IPS-18a (cell line): ENCODE results near the gene TEDC1.

Source experiments
- H3K27ac ChIP-seq: one replicate; pipeline ENCODE4 v1.5.1; 2013; ENCODE audit warnings: low read length
- H3K27me3 ChIP-seq: one replicate; pipeline ENCODE4 v1.6.1; 2013; ENCODE audit warnings: mild to moderate bottlenecking, low read length; ENCODE audit not compliant: control insufficient read depth, insufficient read depth
- H3K36me3 ChIP-seq: one replicate; pipeline ENCODE4 v1.6.1; 2013; ENCODE audit warnings: low read depth, low read length; ENCODE audit not compliant: control insufficient read depth
- H3K4me1 ChIP-seq: one replicate; pipeline ENCODE4 v1.6.1; 2013; ENCODE audit warnings: low read depth, low read length; ENCODE audit not compliant: control insufficient read depth
- H3K4me3 ChIP-seq: one replicate; pipeline ENCODE4 v1.5.1; 2013; ENCODE audit warnings: low read length
- H3K9ac ChIP-seq: one replicate; pipeline ENCODE4 v1.6.1; 2013; ENCODE audit warnings: mild to moderate bottlenecking, low read length, moderate library complexity
- H3K9me3 ChIP-seq: one replicate; pipeline ENCODE4 v1.6.1; 2013; ENCODE audit warnings: low read depth, low read length; ENCODE audit not compliant: control insufficient read depth

The TEDC1 gene

DNA sequence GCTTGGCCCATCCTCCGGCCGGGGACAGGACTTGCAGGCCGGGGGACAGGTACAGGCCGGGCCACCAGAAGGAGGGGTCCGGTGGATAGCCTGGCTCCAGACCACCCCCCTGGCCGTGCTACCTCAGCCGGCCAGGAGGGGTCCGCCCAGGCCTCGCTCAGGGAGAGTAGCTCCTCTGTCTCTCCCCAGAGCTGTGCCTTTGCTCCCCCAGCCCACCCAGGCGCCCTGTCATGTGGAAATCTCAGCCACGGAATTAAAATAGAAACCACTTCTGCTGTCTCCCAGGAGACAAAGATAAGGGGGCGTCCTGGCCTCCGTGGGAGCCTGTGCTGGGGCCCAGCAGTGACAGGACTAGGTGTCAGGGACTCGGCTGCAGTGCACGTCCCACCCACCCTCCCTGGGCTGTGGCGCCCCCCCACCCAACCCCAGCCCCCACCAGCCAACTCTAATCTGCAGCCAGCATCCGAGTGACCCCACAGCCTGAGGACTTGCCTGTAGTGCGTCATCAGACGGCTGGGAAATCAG, 19.7 kb upstream of the TEDC1 start:
- Histone ChIP-seq H3K27me3 (peaks cover 17% of the 10 kb centered on the region), H3K9me3 (no peaks in the 10 kb centered on the region), H3K9ac (no peak overlapping the region), H3K4me1 (peaks cover 7% of the 10 kb centered on the region), H3K36me3 (peaks cover 21% of the 10 kb centered on the region), H3K27ac (no peak overlapping the region), H3K4me3 (no peak overlapping the region)

DNA sequence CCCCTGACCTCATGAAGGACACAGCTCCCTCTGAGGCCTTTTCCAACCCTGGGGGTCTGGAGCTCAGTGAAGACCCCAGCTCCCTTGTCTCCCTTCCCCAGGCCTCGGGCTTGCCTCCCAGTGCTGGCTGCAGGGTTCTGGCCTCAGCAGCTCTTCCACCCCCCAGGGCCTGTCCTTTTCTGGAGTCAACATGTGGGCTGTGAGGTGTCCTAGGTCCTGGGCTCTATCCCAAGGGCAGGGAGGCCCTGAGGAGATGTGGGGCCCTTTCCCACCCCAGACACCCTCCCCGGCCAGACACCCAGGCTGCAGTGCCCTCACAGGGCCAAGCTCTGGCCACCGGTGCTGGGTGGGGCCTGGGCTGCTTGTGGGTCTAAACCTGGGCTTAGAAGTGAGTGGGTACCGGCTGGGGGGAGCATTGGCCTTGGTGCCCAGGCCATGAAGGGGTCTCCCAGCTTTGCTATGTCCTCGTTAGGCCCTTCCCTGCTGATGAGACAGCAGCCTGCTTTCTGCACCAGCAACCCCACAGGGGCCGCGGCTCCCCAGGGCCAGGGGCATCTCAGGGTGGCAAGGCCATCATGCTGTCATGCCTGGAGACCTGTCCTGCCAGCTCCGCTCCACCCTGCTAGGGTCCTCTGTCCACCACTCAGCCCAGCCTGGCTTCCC, 19.1 kb upstream of the TEDC1 start:
- Histone ChIP-seq H3K27ac (no peak overlapping the region), H3K4me1 (peaks cover 7% of the 10 kb centered on the region), H3K4me3 (no peak overlapping the region), H3K27me3 (peaks cover 23% of the 10 kb centered on the region), H3K9ac (no peak overlapping the region), H3K9me3 (no peaks in the 10 kb centered on the region), H3K36me3 (peaks cover 19% of the 10 kb centered on the region)

- H3K9me3 ChIP-seq: no peaks in the 10 kb centered on the region
- no peak overlapping the region for H3K9ac ChIP-seq
- peaks cover 13% of the 10 kb centered on the region for H3K36me3 ChIP-seq
- no peak overlapping the region for H3K4me3 ChIP-seq
- no peak overlapping the region for H3K27ac ChIP-seq
- peaks cover 29% of the 10 kb centered on the region for H3K27me3 ChIP-seq
- H3K4me1 ChIP-seq: peaks cover 7% of the 10 kb centered on the region
These were observed 18.5 kb upstream of the TEDC1 start for GRCh38 chr14:105472486-105472991.

GRCh38 chr14:105473033-105473676, 17.9 kb upstream of the TEDC1 start:
- no peak overlapping the region for H3K9ac ChIP-seq
- H3K4me3 ChIP-seq: peak overlapping the region; percentile 37
- no peak overlapping the region for H3K27ac ChIP-seq
- H3K9me3 ChIP-seq: no peaks in the 10 kb centered on the region
- H3K4me1 ChIP-seq: peaks cover 7% of the 10 kb centered on the region
- peaks cover 35% of the 10 kb centered on the region for H3K27me3 ChIP-seq
- H3K36me3 ChIP-seq: peaks cover 10% of the 10 kb centered on the region

DNA sequence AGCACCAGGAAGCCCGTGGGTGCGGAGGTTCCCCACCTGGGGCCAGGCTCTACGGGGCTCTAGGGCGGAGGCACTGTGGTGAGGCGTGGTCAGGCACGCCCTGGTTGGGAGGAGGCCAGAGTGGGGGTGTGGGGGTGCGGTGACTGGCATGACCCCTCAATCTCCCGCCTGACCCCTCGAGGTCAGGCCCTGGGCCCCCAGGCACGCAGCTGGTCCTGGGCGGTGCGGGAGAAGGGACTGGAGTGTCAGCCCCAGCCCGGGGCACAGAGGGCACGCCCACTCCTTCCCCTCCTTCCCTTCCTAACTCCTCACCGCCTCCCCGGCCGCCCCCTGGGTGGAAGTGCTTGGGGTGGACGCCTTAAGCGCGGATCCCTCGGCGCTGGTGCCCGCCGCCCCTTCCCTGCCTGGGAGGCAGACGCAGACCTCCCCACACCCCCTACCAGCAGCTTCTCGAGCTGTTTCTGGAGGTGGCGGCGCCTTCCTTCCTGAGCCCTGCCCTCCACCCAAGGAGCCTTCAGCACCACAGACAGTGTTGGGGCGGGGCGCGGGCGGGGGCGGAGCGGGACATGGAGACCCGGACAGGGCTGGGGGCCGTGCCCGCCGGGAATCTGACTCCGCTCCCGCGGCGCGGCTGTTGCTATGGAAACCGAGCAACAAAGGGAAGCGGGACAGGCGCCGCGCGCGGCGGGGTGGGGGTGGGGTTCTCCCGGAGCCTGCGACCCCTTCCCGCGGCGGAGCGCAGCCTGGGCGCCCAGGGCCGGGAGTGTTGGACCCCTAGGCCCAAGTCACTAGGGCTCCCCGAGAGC, 17.2 kb upstream of the TEDC1 start:
- H3K9me3 ChIP-seq: no peaks in the 10 kb centered on the region
- H3K4me3 ChIP-seq: peak overlapping the region; percentile 44
- peaks cover 7% of the 10 kb centered on the region for H3K4me1 ChIP-seq
- H3K9ac ChIP-seq: peak overlapping the region; percentile 50
- H3K27ac ChIP-seq: no peak overlapping the region
- peaks cover 4% of the 10 kb centered on the region for H3K36me3 ChIP-seq
- H3K27me3 ChIP-seq: peaks cover 42% of the 10 kb centered on the region

DNA sequence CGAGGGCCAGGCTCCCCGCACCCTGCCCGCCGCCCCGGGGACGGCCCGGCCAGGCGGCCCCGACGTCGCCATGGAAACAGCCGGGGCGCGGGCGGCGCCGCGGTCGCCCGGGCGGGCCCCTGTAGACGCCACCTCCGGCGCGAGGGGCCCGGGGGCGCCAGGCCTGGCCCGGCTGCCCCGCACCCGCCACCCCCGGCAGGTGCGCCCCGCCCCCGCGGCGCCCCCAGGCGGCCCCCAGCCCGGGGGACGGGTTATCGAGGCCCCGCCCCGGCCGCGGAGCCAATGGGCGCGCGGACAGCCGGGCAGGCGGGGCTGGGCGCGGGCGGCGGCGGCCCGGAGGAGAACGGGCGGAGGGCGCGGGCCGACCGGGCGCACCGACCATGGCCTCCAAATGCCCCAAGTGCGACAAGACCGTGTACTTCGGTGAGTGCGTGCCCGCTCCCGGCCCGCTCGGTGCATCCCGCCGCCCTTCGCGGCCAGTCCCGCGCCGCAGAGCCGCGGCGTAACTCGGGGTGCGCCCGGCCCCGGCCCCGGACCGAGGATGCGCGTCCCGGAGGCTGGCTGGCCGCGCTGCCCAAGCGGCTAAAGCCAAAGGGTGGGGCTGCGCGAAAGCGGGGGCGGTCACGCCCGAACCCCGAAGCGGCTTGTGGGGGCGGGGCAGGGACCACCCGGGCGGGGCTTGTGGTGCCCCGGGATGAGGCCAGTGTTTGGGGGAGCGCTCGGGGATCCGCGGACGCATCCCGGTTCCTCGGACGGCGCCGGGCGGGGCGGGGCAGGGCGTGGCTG, 16.4 kb upstream of the TEDC1 start, which contains the start of gene CRIP2:
TSS of gene CRIP2 (plus strand) at position 339 of the 786 bp plus-strand sequence. CDS start at position 381, 42 bp downstream.
- peak within 1 kb of the TSS; percentile 50 for H3K9ac ChIP-seq
- peaks cover 7% of the 10 kb centered on the region for H3K4me1 ChIP-seq

GRCh38 chr14:105475269-105476096, 15.6 kb upstream of the TEDC1 start:
- no peaks in the 10 kb centered on the region for H3K9me3 ChIP-seq
- H3K4me1 ChIP-seq: peaks cover 7% of the 10 kb centered on the region
- no peak overlapping the region for H3K9ac ChIP-seq
- peak overlapping the region; percentile 45 for H3K4me3 ChIP-seq
- H3K27ac ChIP-seq: no peak overlapping the region
- no peaks in the 10 kb centered on the region for H3K36me3 ChIP-seq
- H3K27me3 ChIP-seq: peaks cover 58% of the 10 kb centered on the region

More for the DNA sequence above, 16.4 kb upstream of the TEDC1 start, which contains the start of gene CRIP2:
- H3K36me3 ChIP-seq: no peaks in the 10 kb centered on the region
- peak within 1 kb of the TSS; percentile 45 for H3K4me3 ChIP-seq
- H3K27me3 ChIP-seq: peaks cover 50% of the 10 kb centered on the region
- H3K9me3 ChIP-seq: no peaks in the 10 kb centered on the region
- no peak within 1 kb of the TSS for H3K27ac ChIP-seq

DNA sequence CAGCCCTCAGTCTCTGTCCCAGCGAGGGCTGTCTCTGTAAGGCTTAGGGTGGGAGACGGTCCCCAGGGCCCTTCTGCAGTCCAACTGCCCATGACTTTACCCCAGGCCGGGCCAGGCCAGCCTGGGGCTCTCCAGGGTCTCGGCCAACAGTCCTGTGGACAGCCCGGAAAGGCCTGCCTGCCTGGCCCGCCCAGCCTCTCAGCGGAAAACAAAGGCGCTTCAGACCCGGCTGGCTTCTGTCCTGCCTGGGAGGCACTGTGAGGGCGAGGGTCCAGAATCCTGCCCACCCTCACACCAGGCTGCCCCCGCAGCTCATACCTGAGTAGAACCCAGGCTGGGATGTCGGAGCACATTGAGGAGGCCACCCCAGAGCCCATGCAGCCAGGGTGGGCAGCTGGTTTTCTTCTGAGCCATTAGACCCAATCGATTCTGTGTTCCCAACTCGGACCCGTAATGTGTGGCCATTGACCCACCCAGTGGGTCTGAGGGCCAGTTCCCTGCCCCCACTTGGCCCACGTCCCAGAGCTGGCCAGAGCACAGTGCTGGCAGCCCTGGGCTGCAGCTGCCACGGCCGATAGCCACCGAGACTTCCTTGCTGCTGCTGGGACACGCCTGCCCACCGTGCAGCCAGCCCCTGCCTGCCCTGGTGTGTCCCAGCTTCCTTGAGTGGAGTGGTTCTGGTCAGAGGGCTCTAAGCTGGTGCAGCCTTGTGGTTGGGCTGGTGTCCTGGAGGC, 14.8 kb upstream of the TEDC1 start:
- no peak overlapping the region for H3K27ac ChIP-seq

DNA sequence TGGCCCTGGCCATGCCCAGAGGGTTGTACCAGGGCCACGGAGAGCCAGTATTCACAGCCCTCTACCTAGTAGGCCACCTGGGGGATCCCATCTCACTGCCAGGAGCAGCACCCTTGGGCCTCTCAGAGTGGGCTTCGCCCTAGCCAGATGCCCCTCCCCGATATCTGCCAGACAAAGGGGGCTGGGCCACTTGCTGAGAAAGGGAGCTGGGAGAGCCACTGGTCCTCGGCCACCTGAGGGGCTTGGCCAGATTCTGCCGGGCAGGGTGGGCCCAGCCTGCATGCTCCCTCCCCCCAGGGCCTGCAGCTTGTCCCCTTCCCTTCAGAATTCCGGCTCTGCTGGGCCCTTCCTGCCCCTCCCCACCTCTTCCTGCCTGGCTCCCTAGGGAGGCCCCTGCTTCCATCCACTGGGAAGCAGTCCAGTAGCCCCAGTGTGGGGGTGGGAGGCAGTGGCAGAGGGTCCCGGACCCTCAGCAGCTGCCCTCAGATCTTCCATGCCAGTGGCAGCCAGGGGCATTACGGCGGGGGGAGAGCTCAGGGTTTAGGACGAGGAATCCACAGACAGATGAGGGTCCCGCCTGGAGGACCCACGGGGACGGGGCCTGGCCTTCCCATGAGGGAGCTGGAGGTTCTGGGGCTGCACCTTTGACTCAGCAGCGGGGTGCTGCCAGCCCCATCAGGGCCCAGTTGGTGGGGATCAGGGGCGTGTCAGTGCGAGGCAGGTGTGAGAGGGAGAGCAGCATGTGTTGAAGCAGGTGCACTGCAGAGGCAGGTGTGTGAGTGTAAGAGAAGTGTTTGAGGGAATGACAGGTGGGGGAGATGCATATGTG, 14.0 kb upstream of the TEDC1 start:
- Histone ChIP-seq H3K4me1 (peaks cover 16% of the 10 kb centered on the region), H3K9ac (no peak overlapping the region), H3K9me3 (no peaks in the 10 kb centered on the region), H3K27me3 (peaks cover 73% of the 10 kb centered on the region), H3K36me3 (no peaks in the 10 kb centered on the region), H3K27ac (no peak overlapping the region), H3K4me3 (no peak overlapping the region)

More for the DNA sequence above, 14.8 kb upstream of the TEDC1 start:
- Histone ChIP-seq H3K9me3 (no peaks in the 10 kb centered on the region), H3K4me1 (peaks cover 11% of the 10 kb centered on the region), H3K9ac (no peak overlapping the region), H3K36me3 (no peaks in the 10 kb centered on the region), H3K4me3 (peak overlapping the region; percentile 45), H3K27me3 (peaks cover 66% of the 10 kb centered on the region)
